Right ventricle myocardium superior (tissue), 1 donor: Measurements from ENCODE around the gene SCNN1A. TPM values are rescaled to one million over a fixed set of nuclear protein-coding genes. Genes with fewer than 3 reads are reported as not detected.

ENCODE experiments used
- ATAC-seq: fragments of 200-7000 bp; cut with Tn5 transposase; one replicate; pipeline ENCODE4 v1.9.1; 2020; ENCODE audit warnings: mild to moderate bottlenecking; ENCODE audit not compliant: poor library complexity
- DNase-seq: peaks from one replicate; pipeline ENCODE4 v3.0.0-alpha.2; 2020
- intact Hi-C: fragments of 100-400 bp; cut with DNase I; formaldehyde crosslinking; loops from one replicate; pipeline ENCODE4 v1.11.2; 2022
- long read RNA-seq: library from polyadenylated mRNA; unstranded; transcript quantifications from one replicate; pipeline ENCODE4 v2.0.0, GENCODE V29; 2021
- total RNA-seq: library from RNA; stranded (reverse); fragmentation: NEBNext Ultra II Directional; extraction: Animal tissue kit (Norgen Biotek cat#: 25700); gene quantifications from one replicate; pipeline ENCODE4 v1.2.1, GENCODE V29; 2021
- donor health status: DM: no; HTN: yes; CAD: no; lungs with severe emphysema.

SCNN1A gene
- not detected for total RNA-seq
- long read RNA-seq, result 0 reads

DNA sequence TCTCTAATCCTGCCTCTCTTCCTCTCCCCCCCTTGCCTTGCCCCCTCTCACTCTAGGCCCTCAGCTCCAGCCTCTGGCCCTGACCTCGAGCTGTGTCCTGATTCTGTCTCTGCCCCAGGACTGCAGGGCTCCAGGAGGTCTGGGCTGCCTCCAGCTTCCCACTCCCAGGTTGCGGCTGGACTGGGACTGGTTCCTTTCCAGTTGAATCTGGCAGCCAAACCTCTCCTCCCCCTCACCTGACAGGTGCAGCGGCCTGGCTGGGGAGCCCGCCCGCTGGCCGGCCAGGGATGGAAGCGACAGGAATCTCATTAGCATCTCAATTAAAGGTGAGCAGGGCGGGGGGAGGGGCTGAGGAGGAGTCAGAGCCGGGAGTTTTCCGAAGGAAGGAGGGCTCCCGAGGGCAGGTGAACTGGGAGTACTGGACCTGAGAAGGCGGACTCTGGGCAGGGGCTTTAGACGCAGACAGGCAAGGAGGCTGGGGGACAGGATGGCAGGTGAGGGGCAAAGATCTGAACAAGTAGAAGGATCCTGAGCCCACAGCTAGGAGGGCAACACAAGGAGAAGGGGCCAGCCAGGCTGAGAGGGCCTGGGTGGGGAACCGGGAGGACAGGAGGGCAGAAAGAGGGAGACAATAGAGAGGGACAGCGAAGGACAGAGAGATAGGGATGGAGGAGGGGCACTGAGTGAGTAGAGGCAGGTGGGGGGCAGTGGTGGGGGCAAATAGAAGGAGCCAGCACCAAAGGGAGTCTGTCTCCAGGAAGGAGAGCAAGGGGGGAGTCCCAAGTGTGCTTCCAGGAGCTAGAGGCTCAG is at the start of gene SCNN1A:
TSS of gene SCNN1A (minus strand) at position 295 of the 810 bp plus-strand sequence. CDS start 780 bp downstream, outside the sequence.
- DNase-seq (no peak), ATAC-seq (no peak)
- intact Hi-C loops, result no loop called here

DNA sequence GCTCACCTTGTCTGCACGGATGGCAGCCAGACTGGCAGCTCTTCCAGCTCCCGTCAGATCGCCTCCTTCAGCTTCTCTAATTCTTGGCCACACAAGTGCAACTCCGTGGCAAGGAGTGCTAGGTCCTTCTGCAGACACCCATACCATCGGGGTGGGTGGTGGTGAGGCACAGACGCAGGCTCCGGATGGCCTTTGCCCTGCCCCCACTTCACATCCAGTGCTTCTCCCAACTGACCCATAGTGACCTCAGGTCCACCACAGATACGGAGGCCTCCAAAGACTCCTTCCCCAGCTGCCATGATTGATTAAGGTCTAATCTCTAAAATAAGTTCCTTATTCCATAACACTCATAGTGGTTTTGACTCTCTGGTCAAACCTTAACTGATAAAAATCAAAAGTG is 49.5 kb upstream of the SCNN1A start:
- intact Hi-C loops, result loop anchor here (5.0 kb wide), 1 partner anchor 37 kb away; no protein-coding TSS in a partner anchor
- ATAC-seq, result no peak
- no peak for DNase-seq

- ATAC-seq, result no peak
- intact Hi-C loops, result loop anchor here (5.0 kb wide), 1 partner anchor 38 kb away; no protein-coding TSS in a partner anchor
- no peak for DNase-seq
Measured at GRCh38 chr12:6424008-6424347, 48.6 kb upstream of the SCNN1A start.

GRCh38 chr12:6423267-6424007 is 48.1 kb upstream of the SCNN1A start:
- peak; percentile 100 for ATAC-seq

GRCh38 chr12:6420364-6420763 is 45.0 kb upstream of the SCNN1A start:
- intact Hi-C loops, result loop anchor here (5.0 kb wide), 1 partner anchor 42 kb away; no protein-coding TSS in a partner anchor
- ATAC-seq (no peak), DNase-seq (no peak)

More at GRCh38 chr12:6423267-6424007, 48.1 kb upstream of the SCNN1A start:
- peak; percentile 89 for DNase-seq
- intact Hi-C loops, result loop anchor here (5.0 kb wide), 1 partner anchor 39 kb away; no protein-coding TSS in a partner anchor

DNA sequence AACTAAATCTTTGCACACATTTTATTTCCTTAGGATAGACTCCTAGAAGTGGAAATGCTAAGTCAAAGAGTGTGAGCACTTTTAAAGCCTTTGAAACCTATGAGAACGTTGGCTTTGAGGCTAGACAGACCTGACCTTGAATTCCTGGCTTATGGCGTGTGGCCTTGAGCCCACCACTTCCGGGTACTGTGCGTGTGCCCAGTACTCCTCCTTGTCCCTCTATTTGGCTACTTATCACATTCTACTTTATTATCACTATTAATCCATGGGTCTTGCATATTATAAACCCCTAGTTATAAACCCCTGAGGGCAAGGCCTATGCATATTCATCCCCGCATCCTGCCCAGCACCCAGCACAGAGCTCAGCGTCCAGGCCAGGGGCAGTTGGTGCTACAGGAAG is 43.4 kb upstream of the SCNN1A start:
- ATAC-seq (no peak), DNase-seq (no peak)
- intact Hi-C loops, result no loop called here

- DNase-seq, result no peak
- ATAC-seq, result peak; percentile 63
- intact Hi-C loops, result no loop called here
Measured at GRCh38 chr12:6416596-6416995, 41.2 kb upstream of the SCNN1A start.

- ATAC-seq (no peak), DNase-seq (no peak)
- intact Hi-C loops, result no loop called here
Measured at GRCh38 chr12:6407236-6407954, 32.0 kb upstream of the SCNN1A start.

DNA sequence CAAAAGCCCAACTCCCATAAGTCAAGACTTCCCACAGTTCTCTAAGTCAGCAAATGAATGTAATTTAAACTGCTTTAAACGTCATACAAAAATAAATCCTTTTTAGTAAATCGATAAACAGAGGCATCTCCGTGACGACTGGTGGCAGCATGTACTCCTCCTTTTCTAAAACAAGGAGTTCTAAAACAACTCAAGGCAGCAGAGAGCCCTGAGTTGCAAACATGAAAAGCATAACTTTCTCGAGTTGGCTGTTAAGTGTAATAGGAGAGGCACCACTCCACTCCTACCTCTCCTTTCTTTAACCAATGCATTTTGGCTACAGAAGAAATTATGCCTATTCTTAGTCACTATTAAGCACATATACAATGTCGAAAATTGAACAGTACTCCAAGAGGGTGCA is 30.6 kb upstream of the SCNN1A start:
- intact Hi-C loops, result no loop called here
- ATAC-seq (no peak), DNase-seq (no peak)

GRCh38 chr12:6404390-6404789 is 29.0 kb upstream of the SCNN1A start:
- intact Hi-C loops, result no loop called here
- ATAC-seq (no peak), DNase-seq (no peak)

GRCh38 chr12:6399884-6400644 is 24.7 kb upstream of the SCNN1A start:
- ATAC-seq (no peak), DNase-seq (no peak)
- intact Hi-C loops, result no loop called here

- ATAC-seq, result no peak
- DNase-seq, result no peak
- intact Hi-C loops, result no loop called here
Measured at GRCh38 chr12:6396031-6396430, 20.7 kb upstream of the SCNN1A start.

GRCh38 chr12:6394398-6394797 is 19.0 kb upstream of the SCNN1A start:
- no peak for DNase-seq
- peak; percentile 13 for ATAC-seq
- intact Hi-C loops, result no loop called here

GRCh38 chr12:6393109-6393508 is 17.7 kb upstream of the SCNN1A start:
- intact Hi-C loops, result no loop called here
- DNase-seq (no peak), ATAC-seq (no peak)

- ATAC-seq (peak; percentile 81), DNase-seq (peak; percentile 65)
- intact Hi-C loops, result no loop called here
Measured at GRCh38 chr12:6392504-6392903, 17.1 kb upstream of the SCNN1A start.

DNA sequence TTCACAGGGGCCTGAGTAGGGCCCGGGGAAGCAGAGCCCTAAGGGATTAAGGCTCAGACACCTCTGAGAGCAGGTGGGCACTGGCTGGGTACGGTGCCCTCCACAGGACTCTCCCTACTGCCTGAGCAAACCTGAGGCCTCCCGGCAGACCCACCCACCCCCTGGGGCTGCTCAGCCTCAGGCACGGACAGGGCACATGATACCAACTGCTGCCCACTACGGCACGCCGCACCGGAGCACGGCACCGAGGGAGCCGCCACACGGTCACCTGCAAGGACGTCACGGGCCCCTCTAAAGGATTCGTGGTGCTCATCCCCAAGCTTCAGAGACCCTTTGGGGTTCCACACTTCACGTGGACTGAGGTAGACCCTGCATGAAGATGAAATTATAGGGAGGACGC is 15.7 kb upstream of the SCNN1A start:
- ATAC-seq (no peak), DNase-seq (no peak)
- intact Hi-C loops, result no loop called here

GRCh38 chr12:6390084-6390799 is 14.9 kb upstream of the SCNN1A start:
- ATAC-seq (no peak), DNase-seq (no peak)
- intact Hi-C loops, result no loop called here

DNA sequence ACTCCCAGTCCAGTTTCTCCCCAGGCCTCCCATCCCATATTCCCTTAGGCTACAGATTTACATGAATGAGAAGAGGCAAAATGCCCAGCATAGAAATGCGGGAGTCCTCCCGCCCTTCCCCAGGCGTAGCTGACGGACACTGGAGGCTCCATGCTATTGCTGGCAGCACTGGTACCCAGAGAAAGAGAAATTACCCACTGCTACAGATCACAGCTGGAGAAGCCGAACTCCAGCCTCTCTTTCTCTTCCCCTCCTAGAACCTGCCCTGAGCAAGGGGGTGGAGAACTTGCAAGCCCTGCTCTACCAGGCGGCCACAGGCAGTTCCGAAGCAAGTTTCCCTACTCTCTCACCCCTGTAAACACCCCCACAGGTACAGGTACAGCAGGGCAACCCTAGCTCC is 12.2 kb upstream of the SCNN1A start:
- no peak for DNase-seq
- intact Hi-C loops, result no loop called here
- no peak for ATAC-seq
